KMS-11 (cell line): ENCODE results near the gene CENPP.

Source experiments
- H2AFZ ChIP-seq: fragments of 200-600 bp; sonication (generic); 2 replicates; pipeline ENCODE4 v1.6.1; 2016; ENCODE audit warnings: antibody characterized with exemption, mixed run types, low read depth
- H3K27ac ChIP-seq: fragments of 200-600 bp; sonication (generic); 2 replicates; pipeline ENCODE4 v1.6.1; 2016; ENCODE audit warnings: mild to moderate bottlenecking, mixed run types
- H3K27me3 ChIP-seq: fragments of 200-600 bp; sonication (generic); 2 replicates; pipeline ENCODE4 v1.6.1; 2017; ENCODE audit warnings: mild to moderate bottlenecking, low read depth, mixed run types, moderate library complexity; ENCODE audit not compliant: insufficient read depth
- H3K36me3 ChIP-seq: fragments of 200-600 bp; sonication (generic); 2 replicates; pipeline ENCODE4 v1.6.1; 2017; ENCODE audit warnings: mild to moderate bottlenecking, mixed run types; ENCODE audit not compliant: insufficient read depth
- H3K4me1 ChIP-seq: fragments of 200-600 bp; sonication (generic); 2 replicates; pipeline ENCODE4 v1.6.1; 2016; ENCODE audit warnings: mild to moderate bottlenecking, low read depth, mixed run types; ENCODE audit not compliant: poor library complexity, severe bottlenecking
- H3K4me2 ChIP-seq: fragments of 200-600 bp; sonication (generic); 2 replicates; pipeline ENCODE4 v1.7.0; 2016; ENCODE audit warnings: mild to moderate bottlenecking, mixed run types
- H3K4me3 ChIP-seq: fragments of 200-600 bp; sonication (generic); IDR thresholded peaks from 2 replicates; pipeline ENCODE4 v1.6.1; 2017; ENCODE audit warnings: low read depth, low read length, mixed read lengths; ENCODE audit not compliant: insufficient read depth
- H3K79me2 ChIP-seq: fragments of 200-600 bp; sonication (generic); 2 replicates; pipeline ENCODE4 v1.6.1; 2016; ENCODE audit warnings: low read depth, mixed run types; ENCODE audit not compliant: insufficient read depth
- H3K9ac ChIP-seq: fragments of 200-600 bp; sonication (generic); 2 replicates; pipeline ENCODE4 v1.6.1; 2016; ENCODE audit warnings: mild to moderate bottlenecking, mixed run types
- H4K20me1 ChIP-seq: fragments of 200-600 bp; sonication (generic); 2 replicates; pipeline ENCODE4 v1.6.1; 2016; ENCODE audit warnings: mild to moderate bottlenecking, mixed run types; ENCODE audit not compliant: insufficient read depth
- TF ChIP-seq, protein P1 (sequence below): fragments of 200-600 bp; sonication (generic); conservative IDR thresholded peaks from 2 replicates; pipeline ENCODE4 v1.6.1; 2017; ENCODE audit warnings: low read depth, mild to moderate bottlenecking, antibody characterized with exemption, low read length, moderate library complexity, mixed read lengths

CENPP gene

GRCh38 chr9:92300936-92301335 lies 24.8 kb upstream of the CENPP start:
- no peaks in the 10 kb centered on the region for H4K20me1 ChIP-seq
- H3K27me3 ChIP-seq = no peaks in the 10 kb centered on the region
- peaks cover 22% of the 10 kb centered on the region for H3K4me1 ChIP-seq
- TF ChIP-seq, protein P1, sequence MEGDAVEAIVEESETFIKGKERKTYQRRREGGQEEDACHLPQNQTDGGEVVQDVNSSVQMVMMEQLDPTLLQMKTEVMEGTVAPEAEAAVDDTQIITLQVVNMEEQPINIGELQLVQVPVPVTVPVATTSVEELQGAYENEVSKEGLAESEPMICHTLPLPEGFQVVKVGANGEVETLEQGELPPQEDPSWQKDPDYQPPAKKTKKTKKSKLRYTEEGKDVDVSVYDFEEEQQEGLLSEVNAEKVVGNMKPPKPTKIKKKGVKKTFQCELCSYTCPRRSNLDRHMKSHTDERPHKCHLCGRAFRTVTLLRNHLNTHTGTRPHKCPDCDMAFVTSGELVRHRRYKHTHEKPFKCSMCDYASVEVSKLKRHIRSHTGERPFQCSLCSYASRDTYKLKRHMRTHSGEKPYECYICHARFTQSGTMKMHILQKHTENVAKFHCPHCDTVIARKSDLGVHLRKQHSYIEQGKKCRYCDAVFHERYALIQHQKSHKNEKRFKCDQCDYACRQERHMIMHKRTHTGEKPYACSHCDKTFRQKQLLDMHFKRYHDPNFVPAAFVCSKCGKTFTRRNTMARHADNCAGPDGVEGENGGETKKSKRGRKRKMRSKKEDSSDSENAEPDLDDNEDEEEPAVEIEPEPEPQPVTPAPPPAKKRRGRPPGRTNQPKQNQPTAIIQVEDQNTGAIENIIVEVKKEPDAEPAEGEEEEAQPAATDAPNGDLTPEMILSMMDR = no peak
- H3K4me3 ChIP-seq = no peak overlapping the region
- H2AFZ ChIP-seq = no peak overlapping the region
- no peaks in the 10 kb centered on the region; the same call in 1 of the 2 replicates for H3K79me2 ChIP-seq
- H3K4me2 ChIP-seq = no peak overlapping the region
- H3K36me3 ChIP-seq = peaks cover 20% of the 10 kb centered on the region; the same call in 1 of the 2 replicates
- no peak overlapping the region for H3K9ac ChIP-seq
- H3K27ac ChIP-seq = no peak overlapping the region

DNA sequence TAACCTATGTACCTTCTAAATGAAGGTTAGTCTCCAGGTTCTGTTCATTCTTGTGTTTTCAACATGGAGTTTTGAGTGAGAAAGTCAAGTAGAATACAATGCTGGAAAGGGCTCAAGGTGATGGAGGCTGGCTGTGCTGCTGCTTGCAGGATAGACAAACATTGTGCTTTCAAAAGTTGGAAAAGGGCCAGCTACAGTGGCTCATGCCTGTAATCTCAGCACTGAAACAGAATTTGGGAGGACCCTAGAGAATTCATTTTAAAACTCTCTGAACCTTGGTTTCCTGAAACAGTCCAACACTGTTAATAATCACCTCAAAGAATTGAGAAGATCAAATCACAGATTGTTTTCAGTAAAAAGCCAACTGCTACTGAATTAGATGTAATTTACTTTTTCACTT lies 16.9 kb upstream of the CENPP start:
- no peaks in the 10 kb centered on the region; the same call in 1 of the 2 replicates for H4K20me1 ChIP-seq
- H3K36me3 ChIP-seq = peaks cover 30% of the 10 kb centered on the region; the same call in 1 of the 2 replicates
- H3K4me3 ChIP-seq = no peak overlapping the region
- H3K4me2 ChIP-seq = no peak overlapping the region
- peaks cover 2% of the 10 kb centered on the region for H3K4me1 ChIP-seq
- H3K27me3 ChIP-seq = no peaks in the 10 kb centered on the region
- no peak overlapping the region for H2AFZ ChIP-seq
- no peak overlapping the region for H3K9ac ChIP-seq
- TF ChIP-seq, protein P1 = no peak
- no peak overlapping the region for H3K27ac ChIP-seq
- H3K79me2 ChIP-seq = peaks cover 12% of the 10 kb centered on the region

- no peaks in the 10 kb centered on the region; the same call in 1 of the 2 replicates for H4K20me1 ChIP-seq
- peaks cover 33% of the 10 kb centered on the region; the same call in 1 of the 2 replicates for H3K36me3 ChIP-seq
- peaks cover 12% of the 10 kb centered on the region for H3K79me2 ChIP-seq
- no peak overlapping the region for H3K9ac ChIP-seq
- H3K4me1 ChIP-seq = peaks cover 3% of the 10 kb centered on the region
- H3K4me2 ChIP-seq = no peak overlapping the region
- H2AFZ ChIP-seq = no peak overlapping the region
- H3K27me3 ChIP-seq = no peaks in the 10 kb centered on the region
- no peak overlapping the region for H3K4me3 ChIP-seq
- H3K27ac ChIP-seq = no peak overlapping the region
- TF ChIP-seq, protein P1 = no peak
Observed at GRCh38 chr9:92310562-92310961, 15.2 kb upstream of the CENPP start.

DNA sequence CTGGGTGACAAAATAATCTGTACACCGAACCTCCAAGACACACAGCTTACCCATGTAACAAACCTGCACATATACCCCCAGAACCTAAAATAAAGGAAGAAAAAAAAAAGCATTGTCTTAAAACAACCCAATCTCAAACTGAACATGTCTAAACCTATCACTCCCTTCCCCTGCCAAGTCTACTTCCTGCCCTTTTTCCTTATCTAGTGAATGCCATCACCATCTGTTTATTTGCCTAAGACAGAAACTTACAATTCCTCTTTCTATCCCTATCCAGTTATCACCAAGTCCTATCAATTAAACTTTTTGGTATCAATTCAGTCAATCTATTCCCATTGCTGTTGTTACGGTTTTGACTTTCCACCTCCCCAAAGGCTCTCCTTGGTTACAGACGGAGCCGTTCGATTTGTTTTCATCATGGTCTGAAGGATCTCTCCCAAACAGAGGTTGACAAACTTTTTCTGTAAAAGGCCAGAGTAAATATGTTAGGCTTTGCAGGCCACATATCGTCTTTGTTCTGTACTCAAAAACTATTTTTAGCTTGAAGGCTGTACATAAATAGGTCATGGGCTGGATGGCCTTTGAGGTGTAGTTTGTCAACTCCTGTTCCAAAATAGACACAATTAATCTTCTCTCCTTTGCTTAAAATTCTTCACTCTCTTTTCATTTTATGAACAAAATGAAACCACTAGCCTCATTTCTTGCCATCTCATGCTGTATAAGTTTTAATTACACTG lies 12.7 kb upstream of the CENPP start:
- Histone ChIP-seq H3K79me2 (peaks cover 12% of the 10 kb centered on the region), H3K4me1 (peaks cover 3% of the 10 kb centered on the region), H3K27ac (no peak overlapping the region), H2AFZ (no peak overlapping the region), H3K4me3 (no peak overlapping the region), H3K27me3 (no peaks in the 10 kb centered on the region), H3K4me2 (no peak overlapping the region), H3K9ac (no peak overlapping the region), H3K36me3 (peaks cover 28% of the 10 kb centered on the region; the same call in 1 of the 2 replicates), H4K20me1 (no peaks in the 10 kb centered on the region; the same call in 1 of the 2 replicates)
- TF ChIP-seq, protein P1 = no peak
